ENCODE measurements around the gene INPP5B.
A peak's percentile ranks its signal among the peaks of the same experiment; 100 is the strongest.

The INPP5B gene

GRCh38 chr1:37872692-37873091, 74.2 kb downstream of the INPP5B start:
- DNase-seq (ENCODE audit: low read depth in 2 of 2), result no peak

- DNase-seq (ENCODE audit: low read depth in 2 of 2), result no peak
Observed at GRCh38 chr1:37868466-37868865, 78.4 kb downstream of the INPP5B start.

GRCh38 chr1:37867784-37868183, 79.1 kb downstream of the INPP5B start:
- DNase-seq (ENCODE audit: low read depth in 2 of 2), result no peak

- no peak for DNase-seq (ENCODE audit: low read depth in 2 of 2)
Observed at GRCh38 chr1:37866491-37866890, 80.4 kb downstream of the INPP5B start.

- DNase-seq (ENCODE audit: low read depth in 2 of 2), result no peak
Observed at GRCh38 chr1:37865348-37866120, 81.3 kb downstream of the INPP5B start.

- DNase-seq (ENCODE audit: low read depth in 2 of 2), result no peak
Observed at GRCh38 chr1:37862330-37862729, 84.5 kb downstream of the INPP5B start.

- DNase-seq (ENCODE audit: low read depth in 2 of 2), result no peak
Observed at GRCh38 chr1:37861151-37861550, 85.7 kb downstream of the INPP5B start.

GRCh38 chr1:37860346-37860666, 86.5 kb downstream of the INPP5B start:
- DNase-seq (ENCODE audit: low read depth in 2 of 2), result no peak

- peak; percentile 93 to 97 for DNase-seq (ENCODE audit: low read depth in 2 of 2)
Observed at GRCh38 chr1:37859507-37860345, 87.1 kb downstream of the INPP5B start, which contains the start of gene MTF1. Gene MTF1, minus strand, starts transcription at chr1:37859592. Its CDS starts 1,934 bp downstream, at chr1:37857658.

GRCh38 chr1:37858931-37859506, 87.8 kb downstream of the INPP5B start:
- DNase-seq (ENCODE audit: low read depth in 2 of 2), result peak in 1 of 2 donors; percentile 0

GRCh38 chr1:37854406-37854805, 92.4 kb downstream of the INPP5B start:
- no peak for DNase-seq (ENCODE audit: low read depth in 2 of 2)

- no peak for DNase-seq (ENCODE audit: low read depth in 2 of 2)
Observed at GRCh38 chr1:37853157-37853556, 93.7 kb downstream of the INPP5B start.

- DNase-seq (ENCODE audit: low read depth in 2 of 2), result no peak
Observed at GRCh38 chr1:37851782-37852210, 95.1 kb downstream of the INPP5B start.

GRCh38 chr1:37851262-37851661, 95.6 kb downstream of the INPP5B start:
- no peak for DNase-seq (ENCODE audit: low read depth in 2 of 2)

- no peak for DNase-seq (ENCODE audit: low read depth in 2 of 2)
Observed at GRCh38 chr1:37850352-37850955, 96.4 kb downstream of the INPP5B start.

GRCh38 chr1:37849480-37849879, 97.4 kb downstream of the INPP5B start:
- DNase-seq (ENCODE audit: low read depth in 2 of 2), result no peak

GRCh38 chr1:37846647-37847339, 100.1 kb downstream of the INPP5B start:
- DNase-seq (ENCODE audit: low read depth in 2 of 2), result no peak

- no peak for DNase-seq (ENCODE audit: low read depth in 2 of 2)
Observed at GRCh38 chr1:37845786-37846185, 101.1 kb downstream of the INPP5B start.

GRCh38 chr1:37845049-37845646, 101.7 kb downstream of the INPP5B start:
- DNase-seq (ENCODE audit: low read depth in 2 of 2), result no peak

GRCh38 chr1:37844536-37844935, 102.3 kb downstream of the INPP5B start:
- DNase-seq (ENCODE audit: low read depth in 2 of 2), result no peak

- no peak for DNase-seq (ENCODE audit: low read depth in 2 of 2)
Observed at GRCh38 chr1:37841652-37842051, 105.2 kb downstream of the INPP5B start.
